Measurements from ENCODE around the gene SEL1L3. TPM values are rescaled to one million over a fixed set of nuclear protein-coding genes. Genes with fewer than 3 reads are reported as not detected.

SEL1L3 gene
- total RNA-seq, 1 experiment from 2014 or later, result 48.3 TPM

GRCh38 chr4:25852103-25852502 is 10.7 kb downstream of the SEL1L3 start:
- Mint-ChIP-seq H3K4me1 (peaks cover 12 to 17% of the 10 kb centered on the region in 2 experiments; a peak in 3 of 4 replicates), H3K27ac (no peak overlapping the region), H3K27me3 (ENCODE audit: low read depth) (no peaks in the 10 kb centered on the region), H3K36me3 (ENCODE audit: insufficient read depth in 1 of 3, low read depth in 3 of 3) (peaks cover under 1 to 11% (median 5%) of the 10 kb centered on the region in 3 experiments; a peak in 6 of 7 replicates), H3K4me3 (no peak overlapping the region), H3K9me3 (no peaks in the 10 kb centered on the region)
- H2BK12ac ChIP-seq (ENCODE audit: insufficient read length, low read depth, low read length), result no peak overlapping the region
- 0 out of 2 replicates have a peak, but pooled peaks cover 2% of the 10 kb centered on the region for H3K4me1 ChIP-seq (ENCODE audit: insufficient read depth, low read length)
- no peaks in the 10 kb centered on the region for H3K79me1 ChIP-seq (ENCODE audit: insufficient read depth, low read depth, low read length, poor library complexity, severe bottlenecking)
- H4K20me1 ChIP-seq (ENCODE audit: control insufficient read depth, insufficient read depth, insufficient read length), result no peaks in the 10 kb centered on the region
- no peak overlapping the region for H3K27ac ChIP-seq (ENCODE audit: insufficient read length, low read depth, low read length)
- H3K27me3 ChIP-seq (ENCODE audit: insufficient read depth, low read length), result no peaks in the 10 kb centered on the region
- no peak overlapping the region for H4K8ac ChIP-seq (replicated peaks; ENCODE audit: insufficient read length, low read depth, low read length)
- no peak overlapping the region for H4K5ac ChIP-seq (ENCODE audit: insufficient read length, low read depth, low read length)
- WGBS (ENCODE audit: extremely low coverage, insufficient read length, low lambda C conversion rate), result no CpG with 5 or more reads among the region's 3 CpGs
- no peaks in the 10 kb centered on the region for H3K9me3 ChIP-seq (ENCODE audit: control insufficient read depth, low read depth, low read length)
- peaks cover 8% of the 10 kb centered on the region; the same call in 1 of the 2 replicates for H3K79me2 ChIP-seq (ENCODE audit: insufficient read depth, low read length)
- no peak overlapping the region for H3K9ac ChIP-seq (ENCODE audit: extremely low read depth, insufficient read length, low read length)
- no peak overlapping the region for H3K23ac ChIP-seq (ENCODE audit: insufficient read length, low read depth, low read length)
- no peaks in the 10 kb centered on the region for H3K23me2 ChIP-seq (ENCODE audit: insufficient read length, low read depth, low read length, poor library complexity, severe bottlenecking)
- H2BK5ac ChIP-seq (ENCODE audit: insufficient read length, low read length), result no peak overlapping the region
- H3K4me2 ChIP-seq (ENCODE audit: insufficient read depth, insufficient read length, low read length), result no peak overlapping the region
- no peak overlapping the region for H2BK15ac ChIP-seq (ENCODE audit: low read depth, low read length)
- H3K14ac ChIP-seq (ENCODE audit: insufficient read depth, low read length), result no peak overlapping the region
- H3T11ph ChIP-seq (ENCODE audit: low read length), result no peak overlapping the region
- H3K18ac ChIP-seq (ENCODE audit: insufficient read length, low read depth, low read length), result no peak overlapping the region
- no peak overlapping the region for H2AFZ ChIP-seq (ENCODE audit: low read length)
- H3K4ac ChIP-seq (ENCODE audit: low read depth, low read length), result no peak overlapping the region
- no peak overlapping the region for H2AK5ac ChIP-seq (ENCODE audit: insufficient read length, low read length)
- no peak overlapping the region for H2BK20ac ChIP-seq (ENCODE audit: low read depth, low read length, poor library complexity, severe bottlenecking)
- no peak for TF ChIP-seq CTCF (conservative IDR thresholded peaks at IDR 0.05)
- H2BK120ac ChIP-seq (ENCODE audit: low read depth, low read length, poor library complexity, severe bottlenecking), result no peak overlapping the region
- H3K56ac ChIP-seq (ENCODE audit: insufficient read length, low read depth, low read length), result no peak overlapping the region
- DNase-seq, result no peak
- no peak overlapping the region for H4K91ac ChIP-seq (ENCODE audit: insufficient read length, low read depth, low read length)

Data from H9 (cell line).